SK-N-SH treated with all-trans-retinoic acid at 6 μM for 48 hours (cell line): ENCODE measurements around the gene DRD3.

Source experiments
- ATAC-seq: fragments of 200-7000 bp; cut with Tn5 transposase; 3 replicates; pipeline ENCODE4 v1.9.1; 2020; ENCODE audit warnings: mild to moderate bottlenecking, moderate library complexity
- ARNTL ChIP-seq: fragments of 450-650 bp; formaldehyde crosslinking; IDR thresholded peaks from 2 replicates; pipeline ENCODE4 v1.5.0; 2020; ENCODE audit warnings: low read depth, mild to moderate bottlenecking, moderate library complexity, borderline replicate concordance
- BACH2 ChIP-seq: fragments of 250-450 bp; sonication (Bioruptor Pico); IDR thresholded peaks from 2 replicates; pipeline ENCODE4 v1.9.0; 2021; ENCODE audit warnings: mild to moderate bottlenecking, borderline replicate concordance
- CSDC2 ChIP-seq: fragments of 250-450 bp; sonication (Bioruptor Pico); IDR thresholded peaks from 2 replicates; pipeline ENCODE4 v1.5.0; 2020; ENCODE audit warnings: mild to moderate bottlenecking, moderate library complexity
- CSRNP3 ChIP-seq: fragments of 250-450 bp; sonication (Bioruptor Pico); IDR thresholded peaks from 2 replicates; pipeline ENCODE4 v1.5.1; 2021; ENCODE audit warnings: mild to moderate bottlenecking, moderate library complexity
- ESRRG ChIP-seq: fragments of 250-450 bp; sonication (Bioruptor Pico); IDR thresholded peaks from 2 replicates; pipeline ENCODE4 v1.6.1; 2021; ENCODE audit warnings: mild to moderate bottlenecking
- GLIS3 ChIP-seq: fragments of 250-450 bp; sonication (Bioruptor Pico); IDR thresholded peaks from 2 replicates; pipeline ENCODE4 v1.5.0; 2020; ENCODE audit warnings: mild to moderate bottlenecking, moderate library complexity
- ISL1 ChIP-seq: fragments of 250-450 bp; sonication (Bioruptor Pico); IDR thresholded peaks from 2 replicates; pipeline ENCODE4 v2.1.2; 2022; ENCODE audit warnings: mild to moderate bottlenecking, moderate library complexity
- OSR1 ChIP-seq: fragments of 250-450 bp; sonication (Bioruptor Pico); IDR thresholded peaks from 2 replicates; pipeline ENCODE4 v1.8.0; 2022; ENCODE audit warnings: moderate library complexity, mild to moderate bottlenecking, inconsistent platforms
- PATZ1 ChIP-seq: fragments of 250-450 bp; sonication (Bioruptor Pico); IDR thresholded peaks from 2 replicates; pipeline ENCODE4 v1.8.0; 2020; ENCODE audit warnings: mild to moderate bottlenecking, moderate library complexity, borderline replicate concordance
- POU6F1 ChIP-seq: fragments of 250-450 bp; sonication (Bioruptor Pico); IDR thresholded peaks from 2 replicates; pipeline ENCODE4 v1.8.0; 2021; ENCODE audit warnings: low read depth, mild to moderate bottlenecking, moderate library complexity, borderline replicate concordance
- PPARA ChIP-seq: fragments of 250-450 bp; sonication (Bioruptor Pico); IDR thresholded peaks from 2 replicates; pipeline ENCODE4 v1.5.0; 2020; ENCODE audit warnings: mild to moderate bottlenecking, borderline replicate concordance
- RARB ChIP-seq: fragments of 250-450 bp; sonication (Bioruptor Pico); IDR thresholded peaks from 2 replicates; pipeline ENCODE4 v1.8.0; 2021; ENCODE audit warnings: mild to moderate bottlenecking, moderate library complexity
- SNAI2 ChIP-seq: fragments of 250-450 bp; sonication (Bioruptor Pico); IDR thresholded peaks from 2 replicates; pipeline ENCODE4 v1.5.0; 2020; ENCODE audit warnings: mild to moderate bottlenecking, moderate library complexity
- TCF4 ChIP-seq: fragments of 250-450 bp; sonication (Bioruptor Pico); IDR thresholded peaks from 2 replicates; pipeline ENCODE4 v1.8.0; 2021; ENCODE audit warnings: mild to moderate bottlenecking, moderate library complexity, borderline replicate concordance
- TOX ChIP-seq: fragments of 250-450 bp; sonication (Bioruptor Pico); IDR thresholded peaks from 2 replicates; pipeline ENCODE4 v1.8.0; 2021; ENCODE audit warnings: mild to moderate bottlenecking, moderate library complexity, borderline replicate concordance
- ZC3H10 ChIP-seq: fragments of 250-450 bp; sonication (Bioruptor Pico); IDR thresholded peaks from 2 replicates; pipeline ENCODE4 v1.5.1; 2021; ENCODE audit warnings: mild to moderate bottlenecking, moderate library complexity
- ZFP3 ChIP-seq: fragments of 250-450 bp; sonication (Bioruptor Pico); IDR thresholded peaks from 2 replicates; pipeline ENCODE4 v1.5.0; 2020; ENCODE audit warnings: mild to moderate bottlenecking, moderate library complexity
- ZFP30 ChIP-seq: fragments of 450-650 bp; formaldehyde crosslinking; IDR thresholded peaks from 2 replicates; pipeline ENCODE4 v1.5.0; 2022; ENCODE audit warnings: mild to moderate bottlenecking, moderate library complexity
- ZNF565 ChIP-seq: fragments of 450-650 bp; formaldehyde crosslinking; conservative IDR thresholded peaks from 2 replicates; pipeline ENCODE4 v1.5.0; 2020; ENCODE audit warnings: low read depth, mild to moderate bottlenecking, moderate library complexity
- ZNF70 ChIP-seq: fragments of 450-650 bp; formaldehyde crosslinking; IDR thresholded peaks from 2 replicates; pipeline ENCODE4 v1.5.0; 2020; ENCODE audit warnings: mild to moderate bottlenecking, moderate library complexity
- ZNF8 ChIP-seq: fragments of 450-650 bp; formaldehyde crosslinking; IDR thresholded peaks from 2 replicates; pipeline ENCODE4 v1.5.0; 2020; ENCODE audit warnings: mild to moderate bottlenecking, moderate library complexity
- TF ChIP-seq, protein P1 (sequence below): fragments of 250-450 bp; sonication (Bioruptor Pico); IDR thresholded peaks from 2 replicates; pipeline ENCODE4 v1.5.0; 2020; ENCODE audit warnings: mild to moderate bottlenecking, moderate library complexity

DRD3 gene

GRCh38 chr3:114083112-114083511 is 95.7 kb downstream of the DRD3 start:
- TF ChIP-seq ISL1 (CRISPR knock-in tag) (no peak), ZNF8 (CRISPR knock-in tag) (no peak), ZFP30 (CRISPR knock-in tag) (no peak), CSDC2 (CRISPR knock-in tag) (no peak), ZC3H10 (CRISPR knock-in tag) (no peak), ESRRG (CRISPR knock-in tag) (no peak), ZFP3 (CRISPR knock-in tag) (no peak), TCF4 (CRISPR knock-in tag) (no peak), CSRNP3 (CRISPR knock-in tag) (no peak), BACH2 (no peak)
- ATAC-seq: no peak

GRCh38 chr3:114081037-114081436 is 97.8 kb downstream of the DRD3 start:
- no peak for TF ChIP-seq ZFP30 (CRISPR knock-in tag)
- no peak for TF ChIP-seq ZNF565 (CRISPR knock-in tag)
- no peak for TF ChIP-seq ZC3H10 (CRISPR knock-in tag)
- no peak for TF ChIP-seq PATZ1
- no peak for TF ChIP-seq TOX (CRISPR knock-in tag)
- no peak for TF ChIP-seq POU6F1
- TF ChIP-seq OSR1 (CRISPR knock-in tag): no peak
- TF ChIP-seq SNAI2: no peak
- TF ChIP-seq, protein P1, sequence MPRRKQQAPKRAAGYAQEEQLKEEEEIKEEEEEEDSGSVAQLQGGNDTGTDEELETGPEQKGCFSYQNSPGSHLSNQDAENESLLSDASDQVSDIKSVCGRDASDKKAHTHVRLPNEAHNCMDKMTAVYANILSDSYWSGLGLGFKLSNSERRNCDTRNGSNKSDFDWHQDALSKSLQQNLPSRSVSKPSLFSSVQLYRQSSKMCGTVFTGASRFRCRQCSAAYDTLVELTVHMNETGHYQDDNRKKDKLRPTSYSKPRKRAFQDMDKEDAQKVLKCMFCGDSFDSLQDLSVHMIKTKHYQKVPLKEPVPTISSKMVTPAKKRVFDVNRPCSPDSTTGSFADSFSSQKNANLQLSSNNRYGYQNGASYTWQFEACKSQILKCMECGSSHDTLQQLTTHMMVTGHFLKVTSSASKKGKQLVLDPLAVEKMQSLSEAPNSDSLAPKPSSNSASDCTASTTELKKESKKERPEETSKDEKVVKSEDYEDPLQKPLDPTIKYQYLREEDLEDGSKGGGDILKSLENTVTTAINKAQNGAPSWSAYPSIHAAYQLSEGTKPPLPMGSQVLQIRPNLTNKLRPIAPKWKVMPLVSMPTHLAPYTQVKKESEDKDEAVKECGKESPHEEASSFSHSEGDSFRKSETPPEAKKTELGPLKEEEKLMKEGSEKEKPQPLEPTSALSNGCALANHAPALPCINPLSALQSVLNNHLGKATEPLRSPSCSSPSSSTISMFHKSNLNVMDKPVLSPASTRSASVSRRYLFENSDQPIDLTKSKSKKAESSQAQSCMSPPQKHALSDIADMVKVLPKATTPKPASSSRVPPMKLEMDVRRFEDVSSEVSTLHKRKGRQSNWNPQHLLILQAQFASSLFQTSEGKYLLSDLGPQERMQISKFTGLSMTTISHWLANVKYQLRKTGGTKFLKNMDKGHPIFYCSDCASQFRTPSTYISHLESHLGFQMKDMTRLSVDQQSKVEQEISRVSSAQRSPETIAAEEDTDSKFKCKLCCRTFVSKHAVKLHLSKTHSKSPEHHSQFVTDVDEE (CRISPR knock-in tag): no peak
- TF ChIP-seq ISL1 (CRISPR knock-in tag): no peak
- no peak for TF ChIP-seq PPARA
- no peak for TF ChIP-seq ZNF70 (CRISPR knock-in tag)
- TF ChIP-seq GLIS3 (CRISPR knock-in tag): no peak
- TF ChIP-seq CSRNP3 (CRISPR knock-in tag): no peak
- TF ChIP-seq RARB (CRISPR knock-in tag): no peak
- TF ChIP-seq ARNTL (CRISPR knock-in tag): no peak
- TF ChIP-seq TCF4 (CRISPR knock-in tag): no peak
- ATAC-seq: peak; percentile 27; the same call in 2 of the 3 replicates

DNA sequence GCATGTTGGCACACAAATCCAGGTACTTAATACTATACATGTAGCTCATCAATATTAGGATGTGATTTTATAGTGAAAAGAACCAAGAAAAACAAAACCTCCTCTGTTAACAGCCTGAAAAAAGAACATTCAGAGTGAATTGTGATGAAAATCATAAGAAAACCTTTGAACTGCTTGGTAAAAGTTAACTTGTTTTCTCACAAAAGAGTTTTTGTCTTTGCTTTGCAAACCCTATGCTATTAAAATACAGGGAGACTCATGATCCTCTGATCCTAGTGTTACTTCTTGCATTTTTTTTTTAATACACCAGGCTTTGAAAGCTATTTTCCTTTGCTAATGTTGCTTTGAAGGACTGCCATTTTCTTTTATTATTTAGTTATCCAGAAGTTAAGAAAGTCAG is 98.7 kb downstream of the DRD3 start:
- no peak for ATAC-seq
- TF ChIP-seq TOX (CRISPR knock-in tag): no peak
